ENCODE data around the gene ALG2. TPM values are rescaled to one million over a fixed set of nuclear protein-coding genes. Genes with fewer than 3 reads are reported as not detected.

The ALG2 gene
- total and polyA plus RNA-seq, 2 of the 13 experiments (the other 11 are each of a cell fraction or from before 2014, with no cell fraction given) = 46.2 to 49.0 TPM

DNA sequence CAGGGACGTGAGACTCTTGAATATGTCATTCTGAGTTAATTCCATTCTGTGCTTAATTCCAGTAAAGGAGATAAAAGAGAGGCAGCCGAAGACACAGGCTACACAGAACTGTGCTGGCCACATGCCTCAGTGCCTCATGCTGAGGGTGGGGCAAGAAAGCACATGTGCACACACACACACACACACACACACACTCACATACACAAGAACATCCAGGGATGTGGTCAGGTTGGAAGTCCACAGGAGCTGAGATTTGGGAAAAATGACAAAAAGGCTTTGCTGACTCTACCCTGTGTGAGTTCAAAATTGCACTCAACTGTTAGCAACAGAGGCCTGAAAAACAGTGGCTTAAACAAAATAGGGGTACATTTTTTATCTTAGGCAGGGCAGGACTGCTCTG is 40.5 kb downstream of the ALG2 start:
- no peaks in the 10 kb centered on the region for H3K36me3 ChIP-seq (replicated peaks in 1 of 2; ENCODE audit: control insufficient read depth in 1 of 2, insufficient read depth in 2 of 2, low read length in 2 of 2)
- POLR2A ChIA-PET = no interaction called here
- no peaks in the 10 kb centered on the region for H4K20me1 ChIP-seq (ENCODE audit: insufficient read depth, low read length)
- intact Hi-C loops (cut with micrococcal nuclease; ENCODE audit: unreplicated experiment) = loop anchor here (5.0 to 10.0 kb wide), 2 partner anchors 84 to 626 kb away; no protein-coding TSS in a partner anchor
- H3K4me3 ChIP-seq (replicated peaks in 1 of 3; ENCODE audit: insufficient read depth in 1 of 3, low read depth in 2 of 3, low read length in 3 of 3) = no peak overlapping the region
- DNase-seq (ENCODE audit: low spot score) (no peak), ATAC-seq (no peak), FAIRE-seq (no peak)
- H2AFZ ChIP-seq (ENCODE audit: low read length) = no peak overlapping the region
- H3K79me2 ChIP-seq (ENCODE audit: insufficient read depth, low read length) = no peaks in the 10 kb centered on the region
- no peak overlapping the region for H3K4me2 ChIP-seq (ENCODE audit: low read depth, low read length)
- no peak overlapping the region for H3K27ac ChIP-seq (ENCODE audit: extremely low read length, insufficient read depth, low read length)
- WGBS (ENCODE audit: low lambda C conversion rate) = 74% methylated on average over 2 of the region's 2 CpGs
- in situ Hi-C loops (cut with HindIII; ENCODE audit: extremely low pct_ligation_motif_present, low pct_unique_long_range_greater_than_20kb) = loop anchor here (10.0 to 25.0 kb wide), 2 partner anchors 624 to 831 kb away; no protein-coding TSS in a partner anchor
- CTCF ChIA-PET (ENCODE audit: low intra/inter-chr PET ratio, low total read pairs) = no interaction called here
- H3K9me3 ChIP-seq (ENCODE audit: low read length) = no peaks in the 10 kb centered on the region
- H3K4me1 ChIP-seq (ENCODE audit: insufficient read depth, low read length) = peaks cover 28% of the 10 kb centered on the region
- TF ChIP-seq ZNF7 (CRISPR knock-in tag; IDR thresholded peaks at IDR 0.05) (no peak), KDM4B (CRISPR knock-in tag; IDR thresholded peaks at IDR 0.05) (no peak), ZNF614 (CRISPR knock-in tag; IDR thresholded peaks at IDR 0.05; ENCODE audit: borderline replicate concordance) (no peak)
- TF ChIP-seq, protein P1, sequence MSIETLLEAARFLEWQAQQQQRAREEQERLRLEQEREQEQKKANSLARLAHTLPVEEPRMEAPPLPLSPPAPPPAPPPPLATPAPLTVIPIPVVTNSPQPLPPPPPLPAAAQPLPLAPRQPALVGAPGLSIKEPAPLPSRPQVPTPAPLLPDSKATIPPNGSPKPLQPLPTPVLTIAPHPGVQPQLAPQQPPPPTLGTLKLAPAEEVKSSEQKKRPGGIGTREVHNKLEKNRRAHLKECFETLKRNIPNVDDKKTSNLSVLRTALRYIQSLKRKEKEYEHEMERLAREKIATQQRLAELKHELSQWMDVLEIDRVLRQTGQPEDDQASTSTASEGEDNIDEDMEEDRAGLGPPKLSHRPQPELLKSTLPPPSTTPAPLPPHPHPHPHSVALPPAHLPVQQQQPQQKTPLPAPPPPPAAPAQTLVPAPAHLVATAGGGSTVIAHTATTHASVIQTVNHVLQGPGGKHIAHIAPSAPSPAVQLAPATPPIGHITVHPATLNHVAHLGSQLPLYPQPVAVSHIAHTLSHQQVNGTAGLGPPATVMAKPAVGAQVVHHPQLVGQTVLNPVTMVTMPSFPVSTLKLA (IDR thresholded peaks at IDR 0.05) = peak; percentile 92
- TF ChIP-seq, protein P2, sequence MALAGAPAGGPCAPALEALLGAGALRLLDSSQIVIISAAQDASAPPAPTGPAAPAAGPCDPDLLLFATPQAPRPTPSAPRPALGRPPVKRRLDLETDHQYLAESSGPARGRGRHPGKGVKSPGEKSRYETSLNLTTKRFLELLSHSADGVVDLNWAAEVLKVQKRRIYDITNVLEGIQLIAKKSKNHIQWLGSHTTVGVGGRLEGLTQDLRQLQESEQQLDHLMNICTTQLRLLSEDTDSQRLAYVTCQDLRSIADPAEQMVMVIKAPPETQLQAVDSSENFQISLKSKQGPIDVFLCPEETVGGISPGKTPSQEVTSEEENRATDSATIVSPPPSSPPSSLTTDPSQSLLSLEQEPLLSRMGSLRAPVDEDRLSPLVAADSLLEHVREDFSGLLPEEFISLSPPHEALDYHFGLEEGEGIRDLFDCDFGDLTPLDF (CRISPR knock-in tag; IDR thresholded peaks at IDR 0.05) = no peak
- no peak overlapping the region for H3K9ac ChIP-seq (ENCODE audit: insufficient read depth, low read depth, low read length)
- no TSS peak for BruUV-seq (replicated peaks)
- H3K27me3 ChIP-seq (ENCODE audit: control insufficient read depth in 1 of 2, insufficient read depth in 2 of 2, low read length in 2 of 2) = peaks cover 0 to 23% of the 10 kb centered on the region in 2 experiments; a peak in 2 of 5 replicates

DNA sequence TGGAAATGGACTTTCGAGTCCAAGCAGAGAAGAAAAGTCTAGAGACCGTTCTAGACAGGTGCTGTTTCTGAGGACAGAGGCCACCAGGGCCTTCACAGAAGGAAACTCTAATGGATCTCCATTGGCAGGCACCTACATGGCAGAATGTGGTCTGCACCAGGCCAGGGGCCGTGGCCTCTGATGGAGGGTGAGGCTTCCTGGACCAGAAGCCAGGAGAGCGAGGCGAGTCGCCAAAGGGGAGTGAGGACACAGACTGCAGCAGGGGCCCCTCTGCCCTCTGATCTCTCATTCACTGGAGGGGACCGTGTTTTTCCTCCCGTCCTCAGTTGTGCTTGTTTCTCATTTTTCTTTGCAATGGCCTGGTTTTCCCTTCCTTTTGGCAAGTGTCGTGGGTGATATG is 41.1 kb downstream of the ALG2 start:
- no peak overlapping the region for H3K4me3 ChIP-seq (replicated peaks in 1 of 3; ENCODE audit: insufficient read depth in 1 of 3, low read depth in 2 of 3, low read length in 3 of 3)
- no peak for ATAC-seq
- FAIRE-seq = no peak
- intact Hi-C loops (cut with micrococcal nuclease; ENCODE audit: unreplicated experiment) = loop anchor here (5.0 to 10.0 kb wide), 2 partner anchors 84 to 627 kb away; no protein-coding TSS in a partner anchor
- no peaks in the 10 kb centered on the region for H4K20me1 ChIP-seq (ENCODE audit: insufficient read depth, low read length)
- BruUV-seq (replicated peaks) = no TSS peak
- TF ChIP-seq, protein P3, sequence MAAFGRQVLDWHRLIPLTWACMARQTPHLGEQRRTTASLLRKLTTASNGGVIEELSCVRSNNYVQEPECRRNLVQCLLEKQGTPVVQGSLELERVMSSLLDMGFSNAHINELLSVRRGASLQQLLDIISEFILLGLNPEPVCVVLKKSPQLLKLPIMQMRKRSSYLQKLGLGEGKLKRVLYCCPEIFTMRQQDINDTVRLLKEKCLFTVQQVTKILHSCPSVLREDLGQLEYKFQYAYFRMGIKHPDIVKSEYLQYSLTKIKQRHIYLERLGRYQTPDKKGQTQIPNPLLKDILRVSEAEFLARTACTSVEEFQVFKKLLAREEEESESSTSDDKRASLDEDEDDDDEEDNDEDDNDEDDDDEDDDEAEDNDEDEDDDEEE (CRISPR knock-in tag; IDR thresholded peaks at IDR 0.05) = no peak
- no peak for TF ChIP-seq SAFB2 (CRISPR knock-in tag; IDR thresholded peaks at IDR 0.05; ENCODE audit: borderline replicate concordance, low read depth)
- in situ Hi-C loops (cut with HindIII; ENCODE audit: extremely low pct_ligation_motif_present, low pct_unique_long_range_greater_than_20kb) = loop anchor here (10.0 to 25.0 kb wide), 2 partner anchors 624 to 832 kb away; no protein-coding TSS in a partner anchor
- no peak overlapping the region for H2AFZ ChIP-seq (ENCODE audit: low read length)
- H3K27me3 ChIP-seq (ENCODE audit: control insufficient read depth in 1 of 2, insufficient read depth in 2 of 2, low read length in 2 of 2) = peaks cover 0 to 19% of the 10 kb centered on the region in 2 experiments; a peak in 2 of 5 replicates
- 34% methylated on average over 6 of the region's 9 CpGs for WGBS (ENCODE audit: low lambda C conversion rate)
- DNase-seq (ENCODE audit: low spot score) = no peak
- ChIA-PET POLR2A (no interaction called here), CTCF (ENCODE audit: low intra/inter-chr PET ratio, low total read pairs) (no interaction called here)
- no peak overlapping the region for H3K27ac ChIP-seq (ENCODE audit: extremely low read length, insufficient read depth, low read length)
- H3K36me3 ChIP-seq (replicated peaks in 1 of 2; ENCODE audit: control insufficient read depth in 1 of 2, insufficient read depth in 2 of 2, low read length in 2 of 2) = no peaks in the 10 kb centered on the region
- H3K79me2 ChIP-seq (ENCODE audit: insufficient read depth, low read length) = no peaks in the 10 kb centered on the region
- H3K4me2 ChIP-seq (ENCODE audit: low read depth, low read length) = peak overlapping the region; percentile 28; the same call in 1 of the 2 replicates
- peaks cover 33% of the 10 kb centered on the region for H3K4me1 ChIP-seq (ENCODE audit: insufficient read depth, low read length)
- H3K9me3 ChIP-seq (ENCODE audit: low read length) = no peaks in the 10 kb centered on the region
- no peak overlapping the region for H3K9ac ChIP-seq (ENCODE audit: insufficient read depth, low read depth, low read length)

Data from HepG2 (cell line).